ENCODE measurements around the gene SAMD8. TPM values are rescaled to one million over a fixed set of nuclear protein-coding genes. Genes with fewer than 3 reads are reported as not detected.
"Not testable (repeated sequence)": the region's sequence is repeated elsewhere in the genome, so short reads cannot be mapped to it uniquely, and the experiment has no call there.

Gene SAMD8
- total and polyA plus RNA-seq, 2 of the 8 experiments (the other 6 are each of a cell fraction or from before 2014, with no cell fraction given): 11.7 to 20.9 TPM

GRCh38 chr10:75106891-75107290, 4.6 kb upstream of the SAMD8 start:
- ChIA-PET CTCF (ENCODE audit: partially characterized antibody) (interaction anchor here (0.6 to 3.3 kb wide), 13 partner anchors 8 to 128 kb away, joined by 3 to 28 read pairs (median 3); a partner anchor contains a TSS), POLR2A (ENCODE audit: partially characterized antibody) (interaction anchor here (1.5 to 2.1 kb wide), 2 partner anchors 104 to 128 kb away, joined by 5 to 8 read pairs; partner anchors contain the start of gene VDAC2)
- not testable (repeated sequence) for H3K56ac ChIP-seq (replicated peaks; ENCODE audit: insufficient read length, low read depth, low read length); H3K9me3 ChIP-seq (ENCODE audit: insufficient read depth in 2 of 2, low read depth in 1 of 2, low read length in 1 of 2); H2BK15ac ChIP-seq (ENCODE audit: low read length); H4K20me1 ChIP-seq (replicated peaks in 1 of 2; ENCODE audit: control insufficient read depth in 1 of 2, insufficient read depth in 2 of 2, low read length in 2 of 2); H3K27ac ChIP-seq (ENCODE audit: low read depth, low read length); H4K8ac ChIP-seq (ENCODE audit: extremely low read depth, insufficient read depth, low read length); H3K18ac ChIP-seq (ENCODE audit: extremely low read depth, low read length); H2BK12ac ChIP-seq (ENCODE audit: low read depth, low read length); H3K36me3 ChIP-seq (ENCODE audit: control insufficient read depth in 2 of 4, insufficient read depth in 4 of 4, low read length in 3 of 4); H3K14ac ChIP-seq (ENCODE audit: insufficient read length); H3K4me3 ChIP-seq (ENCODE audit: extremely low read depth in 1 of 4, insufficient read depth in 2 of 4, low read depth in 3 of 4, low read length in 4 of 4); H3K79me2 ChIP-seq (ENCODE audit: control insufficient read depth in 1 of 2, insufficient read depth in 2 of 2, low read length in 2 of 2); H2BK120ac ChIP-seq (replicated peaks; ENCODE audit: low read depth, low read length); H3K9ac ChIP-seq (replicated peaks in 1 of 4; ENCODE audit: extremely low read depth in 1 of 4, low read depth in 3 of 4, low read length in 3 of 4); H4K5ac ChIP-seq (ENCODE audit: insufficient read length, low read depth, low read length); DNase-seq (ENCODE audit: low read depth in 1 of 2, low spot score in 2 of 2); FAIRE-seq; H2AK5ac ChIP-seq (ENCODE audit: low read depth, low read length); H3K23me2 ChIP-seq (ENCODE audit: low read depth, low read length); H3K4ac ChIP-seq (replicated peaks; ENCODE audit: insufficient read length, low read depth, low read length); H3K27me3 ChIP-seq (replicated peaks in 1 of 4; ENCODE audit: control insufficient read depth in 3 of 4, extremely low read depth in 1 of 4, insufficient read depth in 3 of 4, low read length in 3 of 4); H3K79me1 ChIP-seq (ENCODE audit: low read depth, low read length); H3K23ac ChIP-seq (ENCODE audit: insufficient read length)
- Histone ChIP-seq H2BK20ac (ENCODE audit: low read length) (peak overlapping the region; percentile 91; the same call in 1 of the 2 replicates), H3K4me2 (ENCODE audit: insufficient read depth in 1 of 2, low read depth in 2 of 2, low read length in 2 of 2) (0 out of 4 replicates have a peak overlapping the region, but pooled peaks of 1 of the 2 experiments have one; percentile 12), H4K91ac (replicated peaks; ENCODE audit: insufficient read length, low read length) (peak overlapping the region; percentile 44), H2AFZ (ENCODE audit: low read length) (0 out of 2 replicates have a peak overlapping the region, but pooled peaks have one; percentile 8), H2BK5ac (ENCODE audit: low read depth, low read length) (0 out of 2 replicates have a peak overlapping the region, but pooled peaks have one; percentile 4), H3K4me1 (replicated peaks in 1 of 4; ENCODE audit: control insufficient read depth in 3 of 4, insufficient read depth in 4 of 4, low read length in 3 of 4) (peaks cover 0 to 13% (median 8%) of the 10 kb centered on the region in 4 experiments; a peak in 6 of 7 replicates)
- 96% methylated on average over 9 of the region's 9 CpGs; no CpG with 5 or more reads in 1 of the 2 experiments for WGBS, 2 experiments (ENCODE audit: extremely low coverage in 1 of 2, insufficient coverage in 1 of 2, insufficient read length in 1 of 2, insufficient replicate concordance in 2 of 2, low coverage in 1 of 2, low lambda C conversion rate in 2 of 2, missing lambda C conversion rate in 1 of 2)

Measured in H1 (cell line).